Smooth muscle cell (in vitro differentiated cells): Measurements from ENCODE around the gene UQCR10. TPM values are rescaled to one million over a fixed set of nuclear protein-coding genes. Genes with fewer than 3 reads are reported as not detected.
"Not testable (repeated sequence)": the region's sequence is repeated elsewhere in the genome, so short reads cannot be mapped to it uniquely, and the experiment has no call there.

Experiments
- DNase-seq: peaks from one replicate; lab custom pipeline; 2025; ENCODE audit not compliant: unreplicated experiment; lab: John Stamatoyannopoulos, UW
- H2AFZ ChIP-seq: fragments of 200-600 bp; sonication (generic); 2 replicates; pipeline ENCODE4 v1.6.0; 2016; ENCODE audit warnings: antibody characterized with exemption, low read depth, mild to moderate bottlenecking
- H3F3A ChIP-seq: fragments of 200-600 bp; sonication (generic); 2 replicates; pipeline ENCODE4 v1.6.0; 2017; ENCODE audit warnings: antibody characterized with exemption, low read depth
- H3K27ac ChIP-seq: fragments of 200-600 bp; sonication (generic); 2 replicates; pipeline ENCODE4 v1.5.1; 2016; ENCODE audit warnings: low read depth, mild to moderate bottlenecking
- H3K27me3 ChIP-seq: fragments of 200-600 bp; sonication (generic); 2 replicates; pipeline ENCODE4 v1.6.1; 2016; ENCODE audit warnings: low read depth, mild to moderate bottlenecking
- H3K36me3 ChIP-seq: fragments of 200-600 bp; sonication (generic); 2 replicates; pipeline ENCODE4 v1.5.1; 2016; ENCODE audit warnings: low read depth
- H3K4me1 ChIP-seq: fragments of 200-600 bp; sonication (generic); 2 replicates; pipeline ENCODE4 v1.5.1; 2016; ENCODE audit warnings: low read depth
- H3K4me2 ChIP-seq: fragments of 200-600 bp; sonication (generic); 2 replicates; pipeline ENCODE4 v1.6.0; 2016; ENCODE audit warnings: mild to moderate bottlenecking
- H3K4me3 ChIP-seq: fragments of 200-600 bp; sonication (generic); 2 replicates; pipeline ENCODE4 v1.5.1; 2016; ENCODE audit warnings: mild to moderate bottlenecking
- H3K79me2 ChIP-seq: fragments of 200-600 bp; sonication (generic); 2 replicates; pipeline ENCODE4 v1.6.0; 2016; ENCODE audit warnings: low read depth, mild to moderate bottlenecking
- H3K9ac ChIP-seq: fragments of 200-600 bp; sonication (generic); 2 replicates; pipeline ENCODE4 v1.6.0; 2016; ENCODE audit warnings: low read depth
- H3K9me3 ChIP-seq: fragments of 200-600 bp; sonication (generic); replicated peaks from 2 replicates; pipeline ENCODE4 v1.5.1; 2016; ENCODE audit warnings: low read depth
- H4K20me1 ChIP-seq: fragments of 200-600 bp; sonication (generic); 2 replicates; pipeline ENCODE4 v1.6.0; 2016; ENCODE audit warnings: low read depth
- WGBS: methylation state at CpG from one replicate; pipeline ENCODE4 v1.1.7; 2016; ENCODE audit warnings: low lambda C conversion rate; 5-methylcytosine and 5-hydroxymethylcytosine counted together
- polyA plus RNA-seq: library from polyadenylated mRNA; unstranded; fragments of >200 nt; fragmentation: Nextera tagmentation; extraction: Ambion mirVana; gene quantifications from 2 replicates; pipeline ENCODE4 v1.2.1, GENCODE V29; 2016
- total RNA-seq: library from RNA; depleted of rRNA; stranded (reverse); fragments of >200 nt; gene quantifications from 2 replicates; pipeline ENCODE4 v1.2.3, GENCODE V29; 2014
- TF ChIP-seq, protein P1 (sequence below): fragments of 200-600 bp; sonication (generic); IDR thresholded peaks from 2 replicates; pipeline ENCODE4 v1.5.1; 2017; ENCODE audit warnings: borderline replicate concordance, mild to moderate bottlenecking, antibody characterized with exemption; ENCODE audit not compliant: insufficient read depth, poor library complexity, severe bottlenecking

Gene UQCR10
- total and polyA plus RNA-seq, 2 experiments from 2014 or later: 102 to 296 TPM

GRCh38 chr22:29750559-29751538, 16.3 kb upstream of the UQCR10 start:
- peaks cover 4% of the 10 kb centered on the region for H4K20me1 ChIP-seq
- TF ChIP-seq, protein P1, sequence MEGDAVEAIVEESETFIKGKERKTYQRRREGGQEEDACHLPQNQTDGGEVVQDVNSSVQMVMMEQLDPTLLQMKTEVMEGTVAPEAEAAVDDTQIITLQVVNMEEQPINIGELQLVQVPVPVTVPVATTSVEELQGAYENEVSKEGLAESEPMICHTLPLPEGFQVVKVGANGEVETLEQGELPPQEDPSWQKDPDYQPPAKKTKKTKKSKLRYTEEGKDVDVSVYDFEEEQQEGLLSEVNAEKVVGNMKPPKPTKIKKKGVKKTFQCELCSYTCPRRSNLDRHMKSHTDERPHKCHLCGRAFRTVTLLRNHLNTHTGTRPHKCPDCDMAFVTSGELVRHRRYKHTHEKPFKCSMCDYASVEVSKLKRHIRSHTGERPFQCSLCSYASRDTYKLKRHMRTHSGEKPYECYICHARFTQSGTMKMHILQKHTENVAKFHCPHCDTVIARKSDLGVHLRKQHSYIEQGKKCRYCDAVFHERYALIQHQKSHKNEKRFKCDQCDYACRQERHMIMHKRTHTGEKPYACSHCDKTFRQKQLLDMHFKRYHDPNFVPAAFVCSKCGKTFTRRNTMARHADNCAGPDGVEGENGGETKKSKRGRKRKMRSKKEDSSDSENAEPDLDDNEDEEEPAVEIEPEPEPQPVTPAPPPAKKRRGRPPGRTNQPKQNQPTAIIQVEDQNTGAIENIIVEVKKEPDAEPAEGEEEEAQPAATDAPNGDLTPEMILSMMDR: no peak
- no peaks in the 10 kb centered on the region for H3K79me2 ChIP-seq
- H3K27ac ChIP-seq: no peak overlapping the region
- H3K4me3 ChIP-seq: no peak overlapping the region
- H3K4me2 ChIP-seq: no peak overlapping the region
- no peaks in the 10 kb centered on the region for H3F3A ChIP-seq
- no peak for DNase-seq
- no peaks in the 10 kb centered on the region for H3K9me3 ChIP-seq
- H3K9ac ChIP-seq: no peak overlapping the region
- 90% methylated on average over 11 of the region's 11 CpGs for WGBS
- no peaks in the 10 kb centered on the region for H3K36me3 ChIP-seq
- no peaks in the 10 kb centered on the region for H3K4me1 ChIP-seq
- H3K27me3 ChIP-seq: no peaks in the 10 kb centered on the region
- no peak overlapping the region for H2AFZ ChIP-seq

GRCh38 chr22:29751669-29752068, 15.5 kb upstream of the UQCR10 start:
- H3K4me3 ChIP-seq: no peak overlapping the region
- peaks cover 10% of the 10 kb centered on the region for H4K20me1 ChIP-seq
- WGBS: 100% methylated on average over 2 of the region's 2 CpGs
- no peak overlapping the region for H3K27ac ChIP-seq
- no peaks in the 10 kb centered on the region for H3K9me3 ChIP-seq
- no peaks in the 10 kb centered on the region for H3K27me3 ChIP-seq
- H3K36me3 ChIP-seq: no peaks in the 10 kb centered on the region
- H2AFZ ChIP-seq: no peak overlapping the region
- no peak overlapping the region for H3K4me2 ChIP-seq
- no peaks in the 10 kb centered on the region for H3F3A ChIP-seq
- no peaks in the 10 kb centered on the region for H3K4me1 ChIP-seq
- no peaks in the 10 kb centered on the region for H3K79me2 ChIP-seq
- no peak overlapping the region for H3K9ac ChIP-seq
- DNase-seq: no peak
- TF ChIP-seq, protein P1: no peak

GRCh38 chr22:29753808-29754657, 13.1 kb upstream of the UQCR10 start:
- Histone ChIP-seq H3K79me2 (no peaks in the 10 kb centered on the region), H2AFZ (no peak overlapping the region), H3K4me3 (no peak overlapping the region), H4K20me1 (peaks cover 12% of the 10 kb centered on the region), H3K4me1 (no peaks in the 10 kb centered on the region), H3K9me3 (no peaks in the 10 kb centered on the region), H3K9ac (no peak overlapping the region), H3K27me3 (no peaks in the 10 kb centered on the region), H3K27ac (no peak overlapping the region), H3F3A (no peaks in the 10 kb centered on the region), H3K4me2 (no peak overlapping the region), H3K36me3 (no peaks in the 10 kb centered on the region)
- DNase-seq: no peak
- TF ChIP-seq, protein P1: no peak
- WGBS: 89% methylated on average over 16 of the region's 16 CpGs

DNA sequence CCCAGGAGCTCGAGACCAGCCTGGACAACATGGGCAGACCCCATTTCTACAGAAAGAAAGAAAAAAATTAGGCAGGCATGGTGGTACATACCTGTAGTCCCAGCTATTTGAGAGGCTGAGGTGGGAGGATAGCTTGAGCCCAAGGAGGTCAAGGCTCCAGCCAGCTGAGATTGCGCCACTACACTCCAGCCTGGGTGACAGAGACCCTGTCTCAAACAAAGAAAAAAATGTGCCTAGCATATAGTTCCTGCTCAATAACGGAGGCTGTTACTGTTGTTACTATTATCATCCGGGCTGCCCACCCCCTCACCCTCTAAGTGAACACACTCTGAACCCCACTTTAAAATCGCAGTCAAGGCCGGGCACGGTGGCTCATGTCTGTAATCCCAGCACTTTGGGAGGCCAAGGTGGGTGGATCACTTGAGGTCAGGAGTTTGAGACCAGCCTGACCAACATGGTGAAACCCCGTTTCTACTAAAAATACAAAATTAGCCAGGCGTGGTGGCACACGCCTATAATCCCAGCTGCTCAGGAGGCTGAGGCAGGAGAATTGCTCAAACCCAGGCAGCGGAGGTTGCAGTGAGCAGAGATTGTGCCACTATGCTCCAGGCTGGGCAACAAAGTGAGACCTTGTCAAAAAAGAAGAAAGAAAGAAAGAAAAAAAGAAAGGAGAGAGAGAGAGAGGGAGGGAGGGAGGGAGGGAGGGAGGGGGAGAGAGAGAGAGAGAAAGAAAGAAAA, 12.3 kb upstream of the UQCR10 start:
- H3K4me1 ChIP-seq, H3K27ac ChIP-seq, H3K27me3 ChIP-seq, DNase-seq, H3K4me2 ChIP-seq, H2AFZ ChIP-seq, H3F3A ChIP-seq, H3K4me3 ChIP-seq, H3K79me2 ChIP-seq, H3K9ac ChIP-seq, H3K9me3 ChIP-seq, H3K36me3 ChIP-seq: not testable (repeated sequence)
- peaks cover 20% of the 10 kb centered on the region for H4K20me1 ChIP-seq
- WGBS: 93% methylated on average over 11 of the region's 11 CpGs
